Activated CD4-positive, alpha-beta T cell treated with anti-CD3 and anti-CD28 coated beads, Interleukin-2, amount 50 U/mL, for 24 hours (primary cell): ENCODE results near the gene PLA2G6.

Experiments
- DNase-seq, 2 donors: peaks; one replicate each; pipeline ENCODE4 v3.0.0-alpha.2; 2020; ENCODE audit warnings: low read depth in 1 of 2, low spot score in 1 of 2

The PLA2G6 gene

DNA sequence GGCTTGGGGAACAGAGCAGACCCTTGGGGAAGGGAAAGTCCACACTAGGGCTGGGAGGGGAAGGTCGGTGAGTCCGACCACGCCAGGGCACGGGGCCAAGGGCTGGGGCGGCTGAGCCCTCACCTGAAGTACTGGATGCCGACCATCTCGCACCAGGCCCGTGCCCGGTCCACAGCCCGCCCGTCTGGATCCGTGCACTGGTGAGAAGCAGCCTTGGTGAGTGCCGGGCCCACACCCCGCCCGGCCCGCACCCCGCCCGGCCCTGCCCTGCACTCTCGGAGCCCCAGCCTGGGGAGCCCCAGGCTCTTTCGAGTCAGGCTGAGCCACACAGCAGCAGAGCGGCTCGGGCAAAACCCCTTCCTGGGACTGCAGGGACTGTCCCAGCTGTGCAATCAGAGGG is 69.2 kb downstream of the PLA2G6 start:
- no peak for DNase-seq

DNA sequence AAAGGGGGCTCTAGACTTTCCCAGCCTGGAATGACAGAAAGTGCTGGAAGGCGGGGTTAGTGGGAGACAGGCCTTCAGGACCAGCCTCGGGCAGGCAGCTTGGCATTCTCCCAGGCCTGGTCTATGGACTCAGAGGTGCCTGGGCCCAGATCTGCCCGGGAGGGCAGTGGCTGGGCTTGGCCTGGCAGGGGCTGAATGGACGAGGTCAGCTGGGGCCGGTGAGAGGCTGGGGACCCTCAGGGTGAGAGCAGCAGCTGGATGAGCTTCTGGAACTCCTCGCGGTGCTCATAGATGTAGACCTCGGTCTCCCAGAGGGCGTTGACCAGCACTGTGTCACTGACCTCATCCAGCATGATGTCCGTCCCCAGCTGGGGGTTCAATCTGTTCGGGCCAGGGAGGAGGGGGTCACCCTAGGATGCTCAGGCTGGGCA is 69.7 kb downstream of the PLA2G6 start:
- no peak for DNase-seq

DNA sequence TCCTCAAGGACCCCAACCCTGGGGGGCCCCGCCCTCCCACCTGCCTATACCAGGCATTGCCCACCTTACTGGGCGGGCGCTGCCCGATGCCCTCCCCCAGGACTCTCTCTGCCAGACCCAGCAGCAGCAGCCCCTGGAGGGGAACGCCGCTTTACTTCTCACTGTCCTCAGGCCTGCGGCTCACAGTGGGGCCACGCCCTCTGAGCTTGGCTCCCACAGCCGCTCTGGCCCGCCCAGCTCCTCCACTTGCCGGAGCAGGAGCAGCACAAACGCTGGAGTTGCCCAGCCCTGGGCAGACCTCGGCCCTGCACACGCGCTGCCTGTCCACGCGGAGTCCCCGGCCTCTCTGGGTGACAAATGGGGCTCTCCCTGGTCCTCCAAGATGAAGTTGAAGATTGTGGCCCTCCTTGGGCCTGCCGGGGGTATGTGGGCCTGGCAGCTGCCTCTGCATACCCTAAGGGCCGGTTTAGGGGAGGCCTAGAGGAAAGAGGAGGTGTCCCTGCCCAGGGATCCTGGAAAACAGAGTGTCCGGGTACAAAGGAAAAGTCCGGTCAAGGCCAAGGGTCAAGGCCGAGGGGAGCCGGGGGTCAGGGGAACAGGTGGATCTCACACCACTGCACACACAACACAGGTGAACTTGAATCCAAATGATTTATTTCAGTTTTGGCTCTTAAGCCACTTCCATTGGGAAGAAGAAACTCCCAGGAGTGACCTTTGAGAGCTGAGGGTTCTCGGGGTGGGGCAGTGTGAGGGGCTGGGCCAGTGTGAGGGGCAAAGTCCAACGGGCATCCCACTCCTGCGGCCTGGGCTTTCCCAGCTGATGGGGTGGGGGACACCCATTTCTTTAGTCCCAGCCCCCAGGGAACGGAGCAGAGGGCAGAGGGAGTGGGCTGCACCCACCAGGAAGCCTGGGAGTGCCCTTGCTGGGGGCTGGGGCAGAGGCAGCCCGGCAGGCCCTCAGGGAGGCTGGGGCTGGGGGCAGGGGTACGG is 70.5 kb downstream of the PLA2G6 start:
- no peak for DNase-seq

DNA sequence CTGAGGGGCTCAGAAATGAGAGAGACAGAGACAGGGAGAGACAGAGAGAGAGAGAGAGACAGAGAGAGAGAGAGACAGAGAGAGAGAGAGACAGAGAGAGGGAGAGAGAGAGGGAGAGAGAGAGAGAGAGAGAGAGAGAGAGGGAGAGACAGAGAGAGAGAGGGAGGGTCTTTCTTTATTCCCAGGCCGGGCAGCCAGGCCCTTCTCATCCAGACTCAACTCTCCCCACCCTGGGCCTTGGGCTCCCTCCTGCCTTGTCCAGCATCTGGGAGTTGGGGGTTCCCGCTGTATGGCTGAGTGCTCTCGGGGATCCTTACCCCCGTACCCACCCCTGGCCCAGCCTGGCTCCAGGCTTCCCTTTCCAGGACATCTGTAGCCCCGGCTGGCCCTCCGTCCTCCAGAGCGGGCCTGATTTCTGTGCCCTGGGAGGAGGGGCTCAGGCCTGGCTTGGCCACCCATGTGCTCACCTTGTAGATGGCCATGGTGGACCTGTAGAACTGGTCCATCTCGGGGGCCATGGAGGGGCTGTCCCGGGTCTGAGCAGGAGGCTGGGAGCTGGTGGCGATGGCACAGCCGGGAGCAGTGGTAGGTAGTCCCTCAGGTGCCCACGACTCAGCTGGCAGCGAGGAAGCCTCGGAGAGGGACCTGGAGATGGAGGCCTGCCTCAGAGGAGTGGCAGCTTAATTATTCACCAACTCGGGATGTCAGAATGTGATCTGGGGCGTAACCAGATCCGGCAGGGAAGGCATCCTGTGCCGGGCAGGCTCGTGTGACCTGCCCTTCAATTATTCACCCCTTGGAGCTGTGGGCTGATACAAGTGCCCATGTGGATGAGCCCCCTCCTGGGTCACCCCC is 71.4 kb downstream of the PLA2G6 start, which contains the start of gene BAIAP2L2:
BAIAP2L2 (minus strand) TSS at position 677 of the 855 bp plus-strand sequence; CDS start at position 518, 159 bp downstream.
- no peak for DNase-seq

DNA sequence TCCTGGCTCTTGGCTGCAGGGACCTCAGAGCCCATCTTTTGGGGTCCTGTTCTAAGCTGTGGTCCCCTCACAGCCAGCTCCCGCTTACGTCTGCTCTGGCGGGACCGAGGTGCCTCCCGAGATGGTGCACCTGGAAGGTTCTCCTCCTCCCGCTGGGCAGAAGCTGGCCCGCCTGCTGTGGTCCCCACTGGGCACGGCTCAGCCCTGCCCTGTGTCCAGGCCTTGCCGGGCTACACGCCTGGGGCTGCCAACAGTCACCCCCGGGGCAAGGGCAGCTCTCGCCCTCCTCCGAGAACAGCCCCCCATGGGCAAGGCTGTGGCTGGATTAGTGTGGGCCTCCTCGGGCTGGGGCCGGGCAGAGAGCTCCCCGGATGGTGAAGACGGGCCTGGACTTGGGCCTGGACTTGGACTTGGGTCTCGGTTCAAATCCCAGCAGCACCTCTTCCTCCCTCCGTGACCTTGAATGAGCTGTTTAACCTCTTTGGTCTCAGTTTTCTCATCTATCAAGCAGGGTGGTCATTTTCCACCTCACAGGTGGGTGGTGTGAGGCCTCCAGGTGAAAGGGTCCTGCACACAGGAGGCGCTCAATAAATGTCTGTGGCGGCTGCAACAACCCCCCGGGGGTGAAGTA is 72.1 kb downstream of the PLA2G6 start:
- no peak for DNase-seq

DNA sequence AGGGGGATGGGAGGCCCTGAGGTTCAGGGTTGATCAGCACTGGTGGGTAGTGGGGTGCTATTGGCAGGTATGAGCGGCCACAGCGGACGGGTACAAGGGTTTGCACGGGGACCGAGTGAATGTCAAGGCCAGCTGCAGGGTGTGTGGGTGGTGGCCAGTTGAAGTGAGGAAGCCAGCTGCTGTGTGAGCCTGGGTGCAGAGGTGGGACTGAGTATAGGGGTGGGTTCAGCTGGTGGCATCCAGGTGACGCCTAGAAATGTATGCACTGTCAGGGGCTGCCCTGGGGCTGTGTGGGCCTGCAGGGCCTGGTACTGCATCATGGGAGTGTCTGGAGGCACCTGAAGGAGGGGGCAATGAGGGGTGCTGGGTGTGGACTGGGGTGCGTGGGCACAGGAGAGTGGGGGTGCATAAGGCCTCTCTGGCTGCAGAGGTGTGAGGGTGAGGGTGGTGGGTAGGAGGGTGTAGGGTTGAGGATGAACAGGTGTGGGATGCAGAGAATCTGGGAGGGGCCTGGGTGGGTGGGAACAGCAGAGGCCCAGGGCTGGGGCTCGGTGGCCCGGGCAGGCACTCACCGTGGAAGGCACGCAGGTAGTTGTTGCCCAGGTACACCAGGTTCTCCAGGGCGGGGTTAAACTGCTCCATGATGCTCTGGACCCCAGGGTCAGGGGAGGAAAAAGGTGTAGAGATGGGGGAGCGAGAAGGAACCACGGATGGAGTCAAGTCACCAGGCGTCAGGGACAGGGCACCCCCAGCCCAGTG is 72.9 kb downstream of the PLA2G6 start:
- no peak for DNase-seq

DNA sequence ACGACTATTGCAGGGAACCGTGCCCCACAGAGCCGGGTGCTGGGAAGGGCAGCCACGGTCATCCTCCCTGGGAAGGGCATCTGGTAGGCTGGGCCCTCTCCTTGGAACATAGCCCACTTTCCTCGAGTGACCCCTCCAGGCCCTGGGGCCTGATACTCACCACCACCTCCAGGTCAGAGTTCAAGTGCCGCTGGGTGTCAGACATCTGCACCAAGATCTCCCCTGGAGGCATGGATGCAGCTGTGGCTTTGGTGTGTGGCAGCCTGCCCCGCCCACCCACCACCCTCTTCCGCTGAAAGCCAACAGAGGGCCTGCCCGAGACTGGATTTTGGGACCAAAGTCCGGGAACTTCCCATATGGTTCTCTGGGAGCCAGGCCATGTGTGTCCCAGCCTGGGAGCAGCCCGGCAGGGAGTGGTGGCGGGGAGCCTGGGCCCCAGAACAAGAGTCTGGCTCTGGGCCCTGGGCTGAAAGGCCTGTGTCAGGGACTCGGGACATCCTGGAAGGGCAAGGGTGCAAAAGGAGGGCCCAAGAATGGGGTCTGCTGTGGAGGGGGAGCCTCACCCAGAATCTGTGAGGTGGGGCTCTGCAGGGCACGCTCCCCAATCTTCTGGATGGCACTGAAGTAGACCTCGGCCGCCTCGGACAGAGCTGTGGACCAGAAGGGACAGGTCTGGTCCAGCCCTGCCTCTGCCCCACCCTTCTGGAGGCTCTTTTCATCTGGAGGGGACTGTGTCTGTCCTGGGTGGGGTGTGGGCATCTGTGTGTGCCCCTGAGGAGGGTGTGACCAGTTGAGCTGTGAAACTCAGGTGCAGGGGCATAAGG is 73.7 kb downstream of the PLA2G6 start:
- DNase-seq, result no peak

DNA sequence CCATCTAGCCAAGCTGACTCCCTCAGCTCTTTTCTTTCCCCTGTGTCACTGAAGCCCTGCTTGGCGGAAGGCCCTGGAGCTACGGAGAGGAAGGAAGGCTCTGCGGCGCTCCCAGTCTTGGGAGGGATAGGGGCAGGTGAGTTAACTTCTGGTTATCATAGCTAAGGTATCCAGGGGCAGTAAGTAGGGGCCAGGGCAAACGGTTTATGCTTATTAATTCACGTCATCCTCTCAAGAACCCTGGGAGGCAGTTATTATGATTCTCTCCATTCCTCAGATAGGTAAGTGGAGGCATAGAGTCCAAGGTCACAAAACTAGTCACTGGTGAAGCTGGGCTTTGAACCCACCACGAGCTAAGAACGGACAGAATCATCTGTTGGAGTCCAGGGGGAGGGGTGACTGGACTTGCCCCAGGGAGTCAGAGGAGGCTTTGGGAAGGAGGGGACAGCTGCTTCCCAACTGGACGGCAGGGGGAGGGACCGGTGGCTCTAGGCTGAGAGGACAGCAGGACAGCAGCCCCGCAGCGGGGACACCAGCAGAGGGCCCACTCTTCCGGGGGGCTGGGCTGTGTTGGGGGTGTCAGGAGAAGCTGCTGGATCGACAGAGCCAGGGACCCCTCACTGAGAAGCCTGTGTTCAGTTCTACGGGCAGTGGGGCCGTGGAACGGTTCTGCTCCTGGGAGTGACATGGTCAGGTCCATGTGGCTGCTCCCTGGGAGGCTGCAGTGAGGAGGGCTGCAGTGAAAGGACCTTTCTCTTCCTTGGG is 74.6 kb downstream of the PLA2G6 start:
- DNase-seq, result no peak

DNA sequence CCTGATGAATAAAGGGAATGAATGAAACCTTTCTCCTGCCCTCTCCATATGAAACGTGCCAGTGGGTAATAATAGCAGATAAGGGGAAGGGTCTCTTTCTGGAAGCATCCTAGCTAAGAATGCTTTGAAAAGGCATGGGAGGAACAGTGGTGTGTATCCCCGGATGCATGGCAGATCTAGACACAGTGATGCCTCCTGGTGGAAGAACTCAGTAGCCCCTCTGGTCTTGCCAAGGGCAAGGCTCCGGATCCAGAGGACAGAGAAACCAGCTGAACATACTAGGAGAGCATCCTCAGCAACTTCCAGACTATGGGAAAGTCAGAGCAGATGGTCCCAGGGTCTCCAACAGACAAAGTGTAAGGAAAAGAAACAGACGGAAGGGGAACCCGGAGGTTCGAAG is 77.5 kb downstream of the PLA2G6 start:
- no peak for DNase-seq

DNA sequence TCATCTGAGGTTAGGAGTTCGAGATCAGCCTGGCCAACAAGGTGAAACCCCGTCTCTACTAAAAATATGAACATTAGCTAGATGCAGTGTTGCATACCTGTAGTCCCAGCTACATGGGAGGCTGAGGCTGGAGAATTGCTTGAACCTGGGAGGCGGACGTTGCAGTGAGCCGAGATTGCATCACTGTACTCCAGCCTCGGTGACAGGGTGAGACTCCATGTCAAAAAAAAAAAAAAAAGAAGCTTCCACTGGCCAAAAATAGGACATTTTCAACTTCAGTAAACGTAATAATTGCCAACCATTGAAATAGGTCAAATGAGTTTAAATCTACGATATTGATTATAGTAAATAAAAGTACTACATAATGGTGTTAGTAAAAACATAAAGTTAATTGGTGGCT is 78.0 kb downstream of the PLA2G6 start:
- DNase-seq, result no peak

DNA sequence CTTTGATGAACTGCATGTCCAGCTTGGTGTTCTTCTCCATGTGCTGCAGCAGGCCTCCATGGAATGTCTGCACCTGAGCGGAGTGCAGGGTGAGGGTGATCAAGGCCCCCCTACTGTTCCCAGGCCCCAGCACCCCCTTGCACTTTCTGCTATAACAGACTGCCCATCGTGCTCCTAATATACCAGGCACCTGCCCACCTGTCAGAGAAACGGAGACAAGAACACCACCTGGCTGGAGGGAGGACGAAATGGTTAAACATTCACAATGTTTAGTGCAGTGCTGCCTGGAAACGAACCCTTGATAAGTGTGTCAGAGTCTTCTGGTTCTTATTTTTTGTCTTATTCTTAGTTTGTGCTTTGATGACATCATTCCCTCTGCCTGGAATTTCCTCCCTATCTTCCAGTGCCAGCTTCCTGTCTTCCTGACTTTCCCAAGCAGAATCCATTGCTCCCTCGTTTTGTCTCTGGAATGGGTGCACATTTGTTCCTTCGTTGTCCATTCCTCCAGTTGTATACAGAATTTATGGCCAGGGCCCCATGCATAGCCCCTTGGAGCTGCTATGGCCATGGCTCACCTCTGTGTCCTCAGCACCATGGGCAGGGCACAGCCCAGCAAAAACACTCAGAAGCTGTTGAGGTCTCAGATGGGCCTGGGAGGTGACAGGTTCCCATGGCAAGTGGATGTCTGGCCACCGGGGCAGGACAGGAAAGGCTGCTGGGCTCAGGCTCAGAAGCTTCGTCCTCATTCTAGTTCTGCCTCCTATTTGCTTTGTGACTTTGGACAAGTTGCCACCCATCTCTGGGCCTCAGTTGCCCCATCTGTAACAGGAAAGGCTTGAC is 83.0 kb downstream of the PLA2G6 start:
- no peak for DNase-seq

DNA sequence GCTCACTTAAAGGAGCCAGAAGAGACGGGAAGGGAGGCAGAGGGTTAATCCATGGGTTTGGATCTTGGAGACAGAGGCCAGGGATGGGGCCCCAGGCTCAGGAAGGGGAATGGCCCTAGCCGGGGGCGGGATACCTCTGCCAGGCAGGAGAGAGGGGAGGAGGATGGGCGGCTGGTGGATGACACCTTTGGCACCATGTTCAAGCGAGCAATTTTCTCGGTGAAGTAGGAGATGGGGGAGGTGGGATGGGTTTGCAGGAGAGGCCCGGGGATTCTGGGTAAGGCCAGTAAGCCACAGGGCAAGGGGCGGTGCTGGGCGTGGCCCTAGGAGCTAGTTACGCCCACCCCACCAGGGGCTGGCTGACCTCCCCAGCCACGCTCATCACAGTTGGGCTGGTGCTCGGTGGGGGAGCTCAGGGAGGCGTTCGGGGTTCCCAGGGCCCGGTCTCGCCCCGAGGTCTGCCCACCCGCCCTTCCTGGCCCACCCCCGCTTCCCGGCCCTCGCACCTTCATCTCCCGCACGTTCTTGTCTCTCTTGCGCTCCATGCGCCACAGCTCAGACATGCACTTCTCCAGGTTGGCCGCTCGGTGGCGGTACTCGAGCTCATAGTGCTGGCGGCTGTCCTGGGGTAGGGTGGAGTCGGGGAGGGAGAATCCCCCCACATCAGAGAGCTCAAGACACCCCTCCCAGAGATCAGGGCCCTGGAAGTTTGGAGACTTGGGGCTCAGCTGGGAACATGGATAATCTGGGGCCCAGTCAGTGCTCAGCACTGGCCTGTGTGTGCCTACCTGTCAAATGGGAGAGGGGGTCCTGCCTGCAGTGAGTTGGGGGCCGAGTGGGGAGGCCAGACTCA is 83.8 kb downstream of the PLA2G6 start:
- DNase-seq, result no peak

DNA sequence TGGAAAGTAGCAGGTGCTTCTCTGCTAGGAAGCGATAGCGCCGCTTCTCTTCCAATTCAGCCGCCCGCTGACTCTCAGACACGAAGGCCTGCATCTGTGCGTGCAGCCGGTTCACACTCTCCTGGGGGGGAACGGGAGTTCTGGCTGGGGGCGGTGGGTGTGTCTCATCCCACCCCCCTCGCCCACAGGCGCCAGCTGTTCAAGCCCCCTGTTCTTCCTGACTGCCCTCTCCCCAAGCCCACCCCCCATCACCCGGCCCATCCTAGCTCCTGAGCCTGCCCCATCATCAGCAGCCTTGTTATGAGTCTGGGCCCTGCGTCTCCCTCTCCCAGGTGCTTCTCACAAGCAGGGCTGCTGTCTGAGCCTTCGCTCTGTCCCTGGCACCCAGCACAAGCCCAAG is 84.6 kb downstream of the PLA2G6 start:
- DNase-seq, result no peak

DNA sequence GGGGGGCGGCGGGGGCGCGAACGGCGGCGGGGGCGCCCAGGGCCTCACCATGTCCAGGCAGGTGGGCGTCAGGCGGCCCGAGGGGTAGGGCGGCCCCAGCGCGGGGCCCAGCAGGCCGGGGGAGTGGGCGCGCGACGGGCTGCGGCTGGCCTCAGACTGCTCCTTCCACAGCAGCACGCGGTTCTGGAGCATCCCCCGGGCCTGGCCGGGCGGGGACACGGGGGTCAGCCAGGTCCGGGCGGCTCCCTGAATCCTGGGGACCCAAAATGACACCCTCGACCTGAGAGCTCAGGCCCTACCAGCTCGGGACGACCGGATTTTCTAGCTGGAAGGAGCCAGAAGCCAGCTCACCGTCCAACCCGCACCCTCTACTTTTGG is 92.2 kb downstream of the PLA2G6 start:
- DNase-seq, result no peak

DNA sequence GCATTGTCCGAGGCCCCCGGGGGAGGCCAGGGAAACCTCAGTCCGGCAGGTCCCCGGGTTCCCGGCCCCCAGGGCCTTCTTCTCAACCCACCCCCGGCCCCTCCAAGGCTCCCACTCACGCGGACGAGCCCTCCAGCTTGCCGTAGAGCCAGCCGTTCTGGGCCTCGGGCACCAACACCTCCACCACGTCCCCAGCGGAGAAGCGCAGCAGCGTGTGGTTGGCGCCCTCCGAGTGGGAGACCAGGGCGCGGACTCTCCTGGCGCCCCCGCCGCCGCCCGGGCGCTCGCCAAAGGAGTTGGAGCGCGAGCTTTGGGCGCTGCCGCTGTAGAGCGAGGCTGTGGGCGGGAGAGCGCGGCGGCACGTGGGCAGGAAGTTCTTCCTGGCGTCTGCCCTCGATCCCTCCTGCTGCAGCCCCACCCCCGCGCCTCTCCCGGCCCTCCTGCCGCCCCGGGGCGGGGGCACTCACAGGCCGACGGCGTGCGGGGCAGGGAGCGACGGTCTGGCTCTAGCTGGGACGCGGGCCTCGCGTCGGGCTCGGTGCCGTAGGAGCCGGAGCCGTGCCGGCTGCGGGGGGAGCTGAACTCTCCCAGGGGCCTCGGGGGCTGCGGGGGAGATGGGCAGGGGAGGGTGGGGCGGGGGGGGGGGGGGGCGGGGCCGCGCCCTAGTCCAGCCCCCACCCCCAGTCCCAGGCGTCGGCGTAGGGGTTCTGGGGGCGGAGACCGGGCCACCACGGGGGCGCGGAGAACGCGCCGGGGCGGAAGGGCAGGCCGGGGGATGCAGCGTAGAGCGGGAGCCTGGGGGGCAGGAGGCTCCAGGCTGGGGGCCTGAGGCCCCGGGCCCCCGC is 92.8 kb downstream of the PLA2G6 start:
- no peak for DNase-seq

DNA sequence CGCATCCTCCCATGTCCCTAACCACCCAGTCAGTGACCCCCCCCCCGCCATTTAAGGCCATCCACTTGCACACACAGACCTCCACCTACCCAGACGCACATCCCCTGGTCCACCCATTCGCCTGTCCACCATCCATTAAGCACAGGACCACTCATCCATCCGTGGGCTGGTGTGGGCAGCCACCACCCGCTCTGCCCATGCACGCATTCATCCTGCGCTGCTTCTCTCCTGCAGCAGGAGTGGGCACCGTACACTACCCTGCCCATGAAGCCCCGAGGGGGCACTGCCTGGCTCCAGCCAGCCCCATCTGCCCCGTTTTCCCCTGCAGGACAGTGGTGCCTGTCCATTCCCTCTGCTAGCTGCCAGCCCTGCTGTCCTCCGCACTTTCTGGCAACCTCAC is 93.8 kb downstream of the PLA2G6 start:
- DNase-seq, result no peak
